Erythroblast (primary cell): ENCODE data around the gene RNF17.

Experiments used
- DNase-seq, 2 experiments: peaks; one replicate each; lab custom pipeline; 2025; lab: John Stamatoyannopoulos, UW
- GATA1 ChIP-seq: IDR thresholded peaks from 2 replicates; pipeline ENCODE4 v1.6.1; 2011; ENCODE audit warnings: low read depth, mild to moderate bottlenecking, control low read depth, low read length, moderate library complexity
- POLR2A ChIP-seq: IDR thresholded peaks from 2 replicates; pipeline ENCODE4 v1.6.1; 2011; ENCODE audit warnings: mild to moderate bottlenecking, low read length

RNF17 gene

DNA sequence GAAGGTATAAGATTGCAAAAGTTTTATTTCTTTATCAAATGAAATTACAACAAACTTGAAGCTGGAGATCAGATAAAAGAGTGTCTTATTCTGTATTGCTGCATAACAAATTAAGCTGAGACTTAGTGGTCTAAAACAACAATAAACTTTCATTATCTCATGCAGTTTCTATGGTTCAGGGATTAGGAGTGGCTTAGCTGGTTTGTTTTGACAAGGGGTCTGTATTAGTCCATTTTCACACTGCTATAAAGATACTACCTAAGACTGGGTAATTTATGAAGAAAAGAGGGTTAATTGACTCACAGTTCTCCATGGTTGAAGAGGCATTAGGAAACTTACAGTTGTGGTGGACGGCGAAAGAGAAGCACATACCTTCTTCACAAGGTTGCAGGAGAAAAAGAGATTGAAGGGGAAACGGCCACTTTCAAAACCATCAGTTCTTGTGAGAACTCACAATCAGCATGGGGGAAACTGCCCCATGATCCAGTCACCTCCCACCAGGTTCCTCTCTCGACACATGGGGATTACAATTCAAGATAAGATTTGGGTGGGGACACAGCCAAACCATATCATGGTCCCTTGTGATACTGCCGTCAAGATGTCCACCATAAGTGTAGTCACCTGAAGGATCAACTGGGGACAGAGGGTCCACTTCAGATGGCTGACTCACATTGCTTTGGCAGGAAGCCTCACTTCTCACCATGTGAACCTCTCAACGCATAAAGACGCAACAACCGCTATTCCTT lies 97.8 kb downstream of the RNF17 start:
- TF ChIP-seq POLR2A (no peak), GATA1 (no peak)
- peak; percentile 11 to 38 for DNase-seq

- TF ChIP-seq POLR2A, result no peak
- peak in 1 of 2 experiments; percentile 37 for DNase-seq
Measured at GRCh38 chr13:24863748-24864540, 100.0 kb downstream of the RNF17 start.

- no peak for TF ChIP-seq GATA1
- TF ChIP-seq POLR2A, result no peak
- DNase-seq, result no peak
Measured at GRCh38 chr13:24864579-24864978, 100.6 kb downstream of the RNF17 start.

GRCh38 chr13:24865163-24865953 lies 101.4 kb downstream of the RNF17 start:
- DNase-seq, result no peak
- TF ChIP-seq GATA1, result no peak
- no peak for TF ChIP-seq POLR2A

DNA sequence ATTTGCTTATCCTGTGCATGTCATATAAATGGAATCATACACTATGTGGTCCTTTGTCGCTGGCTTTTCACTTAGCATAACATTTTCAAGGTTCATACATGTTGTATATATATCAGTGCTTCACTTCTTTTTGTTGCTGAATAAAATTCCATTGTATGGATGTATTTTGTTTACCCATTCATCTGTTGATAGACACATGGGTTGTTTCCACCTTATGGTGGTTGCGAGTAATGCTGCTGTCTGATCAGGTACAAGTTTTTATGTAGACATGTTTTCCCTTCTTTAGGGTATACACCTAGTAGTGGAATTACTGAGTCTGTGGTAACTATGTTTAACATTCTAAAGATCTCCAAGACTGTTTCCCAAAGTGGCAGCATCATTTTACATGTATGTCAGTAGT lies 102.5 kb downstream of the RNF17 start:
- TF ChIP-seq GATA1 (no peak), POLR2A (no peak)
- no peak for DNase-seq

- no peak for DNase-seq
- no peak for TF ChIP-seq POLR2A
- no peak for TF ChIP-seq GATA1
Measured at GRCh38 chr13:24868874-24869273, 104.9 kb downstream of the RNF17 start.

DNA sequence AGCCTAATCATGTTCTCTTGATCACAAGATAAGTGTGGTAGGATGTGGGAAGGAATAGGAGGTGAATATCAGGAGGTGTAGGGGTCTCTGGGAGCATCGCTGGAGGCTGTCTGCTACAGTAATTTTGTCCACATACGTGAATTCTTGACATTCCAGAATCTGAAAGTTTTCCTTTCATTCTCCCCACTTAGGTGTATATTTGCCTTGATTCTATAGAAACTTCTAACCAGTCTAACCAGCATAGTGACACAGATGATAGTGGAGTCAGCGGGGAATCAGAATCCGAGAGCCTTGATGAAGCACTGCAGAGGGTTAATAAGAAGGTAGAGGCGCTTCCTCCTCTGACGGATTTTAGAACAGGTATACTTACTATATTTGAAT lies 106.4 kb downstream of the RNF17 start:
- DNase-seq, result no peak
- TF ChIP-seq GATA1 (no peak), POLR2A (no peak)

GRCh38 chr13:24875566-24875965 lies 111.6 kb downstream of the RNF17 start:
- DNase-seq, result no peak
- TF ChIP-seq GATA1 (no peak), POLR2A (no peak)

GRCh38 chr13:24877531-24877930 lies 113.6 kb downstream of the RNF17 start:
- TF ChIP-seq GATA1 (no peak), POLR2A (no peak)
- DNase-seq, result no peak

DNA sequence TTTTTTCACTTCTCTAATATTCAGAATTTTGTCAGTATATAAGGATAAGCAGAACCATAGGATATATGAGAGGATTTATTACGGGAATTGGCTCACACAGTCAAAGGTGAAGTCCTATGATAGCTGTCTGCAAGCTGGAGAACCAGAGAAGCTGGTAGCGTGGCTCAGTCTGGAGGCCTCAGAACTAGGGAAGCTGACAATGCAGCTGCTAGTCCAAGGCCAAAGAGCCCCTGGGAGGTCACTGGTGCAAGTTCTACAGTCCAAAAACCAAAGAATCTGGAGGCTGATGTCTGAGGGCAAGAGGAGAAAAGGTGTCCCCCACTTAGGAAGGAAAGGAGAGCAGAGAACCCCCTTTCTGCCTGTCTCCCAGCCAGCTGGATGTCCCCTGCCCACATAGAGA lies 114.4 kb downstream of the RNF17 start:
- no peak for DNase-seq
- no peak for TF ChIP-seq POLR2A
- TF ChIP-seq GATA1, result no peak

DNA sequence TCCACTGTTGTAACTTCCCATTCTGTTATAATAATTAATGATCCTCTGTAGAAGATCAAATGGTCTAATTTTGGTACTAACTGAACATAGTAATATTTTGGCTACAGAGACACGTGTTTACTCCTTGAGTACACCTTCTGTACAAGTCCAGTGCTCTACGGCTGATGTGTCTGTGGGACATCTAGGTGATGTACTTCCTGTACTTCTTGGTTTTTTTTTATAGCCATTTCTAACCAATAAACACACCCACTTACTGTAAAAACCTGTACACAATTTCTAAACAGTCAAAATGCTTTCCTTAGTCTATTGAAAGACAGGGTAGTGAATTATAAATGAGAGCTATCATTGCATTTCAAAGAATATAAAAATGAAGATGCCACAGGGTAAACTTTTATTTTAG lies 118.7 kb downstream of the RNF17 start:
- no peak for DNase-seq
- TF ChIP-seq GATA1 (no peak), POLR2A (no peak)

GRCh38 chr13:24887759-24888158 lies 123.8 kb downstream of the RNF17 start:
- TF ChIP-seq GATA1, result no peak

GRCh38 chr13:24888291-24888931 lies 124.4 kb downstream of the RNF17 start:
- TF ChIP-seq GATA1, result no peak
- TF ChIP-seq POLR2A, result no peak
- DNase-seq, result no peak

More at GRCh38 chr13:24887759-24888158, 123.8 kb downstream of the RNF17 start:
- no peak for DNase-seq
